HepG2 (cell line): ENCODE data around the gene NEDD8. TPM values are rescaled to one million over a fixed set of nuclear protein-coding genes. Genes with fewer than 3 reads are reported as not detected.
"Not testable (repeated sequence)": the region's sequence is repeated elsewhere in the genome, so short reads cannot be mapped to it uniquely, and the experiment has no call there.

ENCODE experiments used
- ATAC-seq: fragments of 200-7000 bp; cut with Tn5 transposase; 3 replicates; pipeline ENCODE4 v1.9.1; 2020; ENCODE audit warnings: mild to moderate bottlenecking, moderate library complexity
- BruUV-seq: library from RNA; stranded (reverse); fragments of 400-500 nt; replicated peaks from 2 replicates; lab custom pipeline; 2021; lab: Mats Ljungman, UMichigan
- CTCF ChIA-PET: fragments of 300-600 bp; formaldehyde crosslinking; extraction: SDS; loops from one replicate; lab custom pipeline; 2021; ENCODE audit warnings: low total read pairs, inconsistent platforms, low intra/inter-chr PET ratio; lab: Yijun Ruan, JAX
- POLR2A ChIA-PET: fragments of 350-600 bp; sonication (Branson Sonifier 250); formaldehyde crosslinking; loops from one replicate; lab custom pipeline; 2020; ENCODE audit warnings: antibody characterized with exemption, inconsistent platforms; lab: Yijun Ruan, JAX
- DNase-seq: peaks from one replicate; pipeline ENCODE4 v3.0.0-alpha.2; 2015; ENCODE audit warnings: low spot score
- FAIRE-seq: peaks from 3 replicates; lab custom pipeline; 2011; peaks lifted over from hg19 to GRCh38; lab: Jason Lieb, UNC
- H2AFZ ChIP-seq: one replicate; pipeline ENCODE4 v1.6.1; 2011; ENCODE audit warnings: low read length, inconsistent platforms
- H3K27ac ChIP-seq: fragments of 300-600 bp; 3 replicates; pipeline ENCODE4 v1.8.0; 2011; ENCODE audit warnings: mixed run types, mild to moderate bottlenecking, mixed read lengths, low read length, inconsistent platforms; ENCODE audit not compliant: insufficient read depth; ENCODE audit errors: extremely low read length
- H3K27me3 ChIP-seq, 2 experiments: fragments of 200-600 bp in 1 of 2; 2 replicates in 1 of 2; 3 replicates in 1 of 2; pipeline versions ENCODE4 v1.6.0 to v1.8.0; 2011; ENCODE audit warnings: low read length in 2 of 2, mild to moderate bottlenecking in 2 of 2, moderate library complexity in 2 of 2, inconsistent platforms in 1 of 2; ENCODE audit not compliant: insufficient read depth in 2 of 2, control insufficient read depth in 1 of 2
- H3K36me3 ChIP-seq, 2 experiments: fragments of 200-600 bp in 1 of 2; replicated peaks in 1 of 2; 2 replicates in 1 of 2; 3 replicates in 1 of 2; pipeline versions ENCODE4 v1.5.1 to v1.8.0; 2011; ENCODE audit warnings: low read length in 2 of 2, inconsistent platforms in 1 of 2; ENCODE audit not compliant: insufficient read depth in 2 of 2, control insufficient read depth in 1 of 2
- H3K4me1 ChIP-seq: 2 replicates; pipeline ENCODE4 v1.5.1; 2012; ENCODE audit warnings: low read length, inconsistent platforms; ENCODE audit not compliant: insufficient read depth
- H3K4me2 ChIP-seq: 2 replicates; pipeline ENCODE4 v1.6.0; 2011; ENCODE audit warnings: low read depth, low read length, inconsistent platforms
- H3K4me3 ChIP-seq, 3 experiments: fragments of 200-600 bp in 1 of 3; sonication (generic), shearing (Covaris generic) in 1 of 3; replicated peaks in 1 of 3; 2 replicates each; pipeline ENCODE4 v1.5.1; 2011 to 2016; ENCODE audit warnings: low read length in 3 of 3, inconsistent platforms in 2 of 3, low read depth in 2 of 3, mild to moderate bottlenecking in 2 of 3, control low read depth in 1 of 3, mixed read lengths in 1 of 3; ENCODE audit not compliant: insufficient read depth in 1 of 3
- H3K79me2 ChIP-seq: one replicate; pipeline ENCODE4 v1.6.1; 2011; ENCODE audit warnings: low read length, inconsistent platforms; ENCODE audit not compliant: insufficient read depth
- H3K9ac ChIP-seq: 2 replicates; pipeline ENCODE4 v1.6.0; 2011; ENCODE audit warnings: mild to moderate bottlenecking, low read depth, low read length, inconsistent platforms; ENCODE audit not compliant: insufficient read depth
- H3K9me3 ChIP-seq: 2 replicates; pipeline ENCODE4 v1.5.1; 2012; ENCODE audit warnings: mild to moderate bottlenecking, low read length
- H4K20me1 ChIP-seq: 2 replicates; pipeline ENCODE4 v1.6.0; 2011; ENCODE audit warnings: inconsistent platforms, mild to moderate bottlenecking, low read length, moderate library complexity; ENCODE audit not compliant: insufficient read depth
- CCAR2 ChIP-seq: fragments of 200-400 bp; formaldehyde crosslinking; optimal IDR thresholded peaks from 2 replicates; pipeline ENCODE3; 2018; ENCODE audit warnings: low read depth, mild to moderate bottlenecking, low read length, moderate library complexity
- JUNB ChIP-seq: sonication (generic); formaldehyde crosslinking; IDR thresholded peaks from 2 replicates; pipeline ENCODE4 v1.8.0; 2022; ENCODE audit warnings: missing genetic modification reagents, mild to moderate bottlenecking, borderline replicate concordance
- MAFK ChIP-seq, 2 experiments: IDR thresholded peaks in 1 of 2; conservative IDR thresholded peaks in 1 of 2; 2 replicates each; pipeline ENCODE4 v1.6.1; 2011; ENCODE audit warnings: improper control_type of control experiment in 2 of 2, low read length in 2 of 2
- MED1 ChIP-seq: sonication (generic); formaldehyde crosslinking; IDR thresholded peaks from 2 replicates; pipeline ENCODE4 v1.4.0; 2020; ENCODE audit warnings: missing genetic modification reagents
- RBM22 ChIP-seq: fragments of 200-400 bp; formaldehyde crosslinking; optimal IDR thresholded peaks from 2 replicates; pipeline ENCODE3; 2017; ENCODE audit warnings: mild to moderate bottlenecking, low read length, moderate library complexity
- RFX5 ChIP-seq: IDR thresholded peaks from 2 replicates; pipeline ENCODE4 v1.6.1; 2011; ENCODE audit warnings: low read depth, low read length, improper control_type of control experiment
- SAFB2 ChIP-seq: sonication (generic); formaldehyde crosslinking; IDR thresholded peaks from 2 replicates; pipeline ENCODE4 v1.5.1; 2020; ENCODE audit warnings: missing genetic modification reagents, low read depth, mild to moderate bottlenecking, borderline replicate concordance
- ZBTB3 ChIP-seq: sonication (generic); formaldehyde crosslinking; IDR thresholded peaks from 2 replicates; pipeline ENCODE4 v1.4.0; 2020; ENCODE audit warnings: low read depth, mild to moderate bottlenecking, moderate library complexity, missing genetic modification reagents, borderline replicate concordance
- ZNF230 ChIP-seq: sonication (generic); formaldehyde crosslinking; IDR thresholded peaks from 2 replicates; pipeline ENCODE4 v1.4.0; 2020; ENCODE audit warnings: mild to moderate bottlenecking, missing genetic modification reagents
- ZNF382 ChIP-seq: sonication (generic); formaldehyde crosslinking; IDR thresholded peaks from 2 replicates; pipeline ENCODE4 v1.5.0; 2020; ENCODE audit warnings: missing genetic modification reagents, mild to moderate bottlenecking, borderline replicate concordance
- ZNF431 ChIP-seq: sonication (generic); formaldehyde crosslinking; IDR thresholded peaks from 2 replicates; pipeline ENCODE4 v1.9.0; 2022; ENCODE audit warnings: missing genetic modification reagents, low read depth, mild to moderate bottlenecking, borderline replicate concordance
- ZNF704 ChIP-seq: sonication (generic); formaldehyde crosslinking; IDR thresholded peaks from 2 replicates; pipeline ENCODE4 v1.8.1; 2023; ENCODE audit warnings: mild to moderate bottlenecking, inconsistent platforms, moderate library complexity, missing genetic modification reagents, borderline replicate concordance
- ZNF737 ChIP-seq: sonication (generic); formaldehyde crosslinking; IDR thresholded peaks from 2 replicates; pipeline ENCODE4 v1.5.0; 2020; ENCODE audit warnings: missing genetic modification reagents, mild to moderate bottlenecking, borderline replicate concordance
- WGBS: methylation state at CpG from one replicate; pipeline ENCODE4 v1.1.6; 2017; ENCODE audit warnings: low lambda C conversion rate; 5-methylcytosine and 5-hydroxymethylcytosine counted together
- in situ Hi-C: cut with HindIII; loops from 2 replicates; pipeline ENCODE4 v1.10.0; 2017; ENCODE audit warnings: low pct_unique_long_range_greater_than_20kb; ENCODE audit not compliant: extremely low pct_ligation_motif_present
- intact Hi-C: fragments of 100-400 bp; cut with micrococcal nuclease; formaldehyde crosslinking; loops from one replicate; pipeline ENCODE4 v1.10.0; 2022; ENCODE audit not compliant: unreplicated experiment
- polyA plus RNA-seq, 8 experiments: library from polyadenylated mRNA; depleted of rRNA in 3 of 8; stranded (reverse) in 7 of 8; unstranded in 1 of 8; fragments of >200 nt; fragmentation: Illumina TruSeq in 4 of 8; extraction: Trizol in 4 of 8; gene quantifications; 2 replicates each; pipeline versions ENCODE4 v1.2.1 to v1.2.3, GENCODE V29; 2011 to 2016; ENCODE audit warnings: low read depth in 4 of 8, missing spikeins in 1 of 8, mixed read lengths in 1 of 8; ENCODE audit not compliant: insufficient read depth in 1 of 8
- total RNA-seq, 5 experiments: library from RNA; depleted of rRNA; stranded (reverse); fragments of >200 nt; fragmentation: Illumina TruSeq; extraction: Trizol; gene quantifications; 2 replicates each; pipeline ENCODE4 v1.2.3, GENCODE V29; 2016; ENCODE audit warnings: low read depth in 1 of 5
- TF ChIP-seq, protein P1 (sequence below): sonication (generic); formaldehyde crosslinking; IDR thresholded peaks from 2 replicates; pipeline ENCODE4 v1.5.1; 2020; ENCODE audit warnings: mild to moderate bottlenecking, missing genetic modification reagents, borderline replicate concordance

Gene NEDD8
- total and polyA plus RNA-seq, 2 of the 13 experiments (the other 11 are each of a cell fraction or from before 2014, with no cell fraction given), result 535 to 713 TPM

GRCh38 chr14:24204163-24205146, 27.7 kb downstream of the NEDD8 start (continued):
- TF ChIP-seq ZNF382 (CRISPR knock-in tag) (no peak), CCAR2 (no peak), MAFK (conservative IDR thresholded peaks at IDR 0.05 in 1 of 2, IDR thresholded peaks at IDR 0.05 in 1 of 2; ENCODE audit: low read length in 2 of 2) (peak; percentile 90 to 92), JUNB (CRISPR knock-in tag) (peak; percentile 37; the same call in 1 of the 2 replicates), RBM22 (peak; percentile 58), ZNF431 (CRISPR knock-in tag) (no peak), RFX5 (no peak)
- TF ChIP-seq, protein P1, sequence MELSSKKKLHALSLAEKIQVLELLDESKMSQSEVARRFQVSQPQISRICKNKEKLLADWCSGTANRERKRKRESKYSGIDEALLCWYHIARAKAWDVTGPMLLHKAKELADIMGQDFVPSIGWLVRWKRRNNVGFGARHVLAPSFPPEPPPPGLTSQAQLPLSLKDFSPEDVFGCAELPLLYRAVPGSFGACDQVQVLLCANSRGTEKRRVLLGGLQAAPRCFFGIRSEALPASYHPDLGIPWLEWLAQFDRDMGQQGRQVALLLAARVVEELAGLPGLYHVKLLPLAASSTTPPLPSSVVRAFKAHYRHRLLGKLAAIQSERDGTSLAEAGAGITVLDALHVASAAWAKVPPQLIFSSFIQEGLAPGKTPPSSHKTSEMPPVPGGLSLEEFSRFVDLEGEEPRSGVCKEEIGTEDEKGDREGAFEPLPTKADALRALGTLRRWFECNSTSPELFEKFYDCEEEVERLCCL (CRISPR knock-in tag), result 0 out of 2 replicates have a peak, but pooled peaks have one; percentile 30

DNA sequence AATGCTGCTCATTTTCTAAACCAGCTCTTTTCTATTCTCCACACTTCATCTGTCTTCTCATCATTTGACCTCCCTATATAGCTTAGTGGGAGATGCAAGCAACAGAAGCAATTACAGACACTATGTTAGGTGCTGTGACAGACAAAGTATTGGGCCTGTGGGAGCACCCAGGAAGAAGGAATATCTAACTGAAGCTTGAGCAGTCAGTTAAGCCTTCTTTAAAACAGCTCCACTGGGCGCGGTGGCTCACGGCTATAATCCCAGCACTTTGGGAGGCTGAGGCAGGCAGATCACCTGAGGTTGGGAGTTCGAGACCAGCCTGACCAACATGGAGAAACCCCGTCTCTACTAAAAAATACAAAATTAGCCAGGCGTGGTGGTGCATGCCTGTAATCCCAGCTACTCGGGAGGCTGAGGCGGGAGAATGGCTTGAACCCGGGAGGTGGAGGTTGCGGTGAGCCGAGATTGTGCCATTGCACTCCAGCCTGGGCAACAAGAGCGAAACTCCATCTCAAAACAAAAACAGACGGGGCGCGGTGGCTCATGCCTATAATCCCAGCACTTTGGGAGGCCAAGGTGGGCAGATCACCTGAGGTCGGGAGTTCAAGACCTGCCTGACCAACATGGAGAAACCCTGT, 28.8 kb downstream of the NEDD8 start:
- H3K79me2 ChIP-seq, CTCF ChIA-PET, H2AFZ ChIP-seq, H3K4me2 ChIP-seq, H3K4me3 ChIP-seq, in situ Hi-C loops, DNase-seq, intact Hi-C loops, BruUV-seq, H3K27ac ChIP-seq, H3K9me3 ChIP-seq, H3K9ac ChIP-seq, ATAC-seq, H3K4me1 ChIP-seq, H4K20me1 ChIP-seq, FAIRE-seq, H3K27me3 ChIP-seq: not testable (repeated sequence)
- peaks cover 29 to 36% of the 10 kb centered on the region in 2 experiments; a peak in 4 of 5 replicates for H3K36me3 ChIP-seq
- WGBS, result 98% methylated on average over 16 of the region's 16 CpGs
- POLR2A ChIA-PET, result interaction anchor here (0.7 to 2.9 kb wide), 10 partner anchors 8 to 277 kb away, joined by 3 to 23 read pairs (median 4); partner anchors contain the start of genes CHMP4A, DCAF11, EMC9 and IPO4
- 0 out of 2 replicates have a peak, but pooled peaks have one; percentile 37 for TF ChIP-seq ZNF230
- TF ChIP-seq ZNF704 (CRISPR knock-in tag), result peak; percentile 61; the same call in 1 of the 2 replicates
- 0 out of 2 replicates have a peak, but pooled peaks have one; percentile 45 for TF ChIP-seq ZNF737 (CRISPR knock-in tag)
- TF ChIP-seq MED1, result 0 out of 2 replicates have a peak, but pooled peaks have one; percentile 13
- 0 out of 2 replicates have a peak, but pooled peaks have one; percentile 65 for TF ChIP-seq ZBTB3
- TF ChIP-seq SAFB2 (CRISPR knock-in tag), result peak; percentile 53; the same call in 1 of the 2 replicates
